ENCODE results near the gene FMN1.

FMN1 gene

DNA sequence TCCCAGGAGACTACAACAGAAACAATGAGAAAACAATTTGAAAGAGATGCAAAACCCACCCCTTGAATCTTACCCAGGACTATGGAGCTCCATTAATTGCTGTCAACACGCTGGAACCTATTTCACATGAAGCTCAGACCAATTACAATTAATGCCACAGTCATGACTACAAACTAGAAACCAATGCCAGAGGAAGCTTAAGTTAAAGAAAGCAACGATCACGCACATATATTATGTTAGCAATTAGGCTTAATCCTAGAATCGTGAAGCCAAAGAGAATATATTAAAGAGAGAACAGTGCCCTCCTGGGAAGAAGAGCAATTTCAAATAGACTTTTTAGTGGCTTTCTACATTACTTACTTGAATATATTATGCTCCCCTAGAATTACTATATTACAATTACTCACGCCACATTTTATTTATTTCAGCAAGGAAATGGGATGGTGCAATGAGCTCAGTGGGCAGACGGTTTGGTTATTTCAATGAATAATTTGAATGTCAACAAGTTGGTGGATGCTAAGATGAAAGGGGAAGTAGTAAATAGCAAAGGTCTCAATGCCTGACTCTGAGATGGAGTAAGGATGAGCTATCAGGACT, 351.2 kb downstream of the FMN1 start:
- no peak for DNase-seq (ENCODE audit: low read depth in 1 of 2, low spot score in 1 of 2)
- TF ChIP-seq JUND (IDR thresholded peaks at IDR 0.05; ENCODE audit: low read depth) = no peak
- in situ Hi-C loops (cut with HindIII; ENCODE audit: low pct_unique_long_range_greater_than_20kb, low sequenced_read_pairs) = no loop called here

DNA sequence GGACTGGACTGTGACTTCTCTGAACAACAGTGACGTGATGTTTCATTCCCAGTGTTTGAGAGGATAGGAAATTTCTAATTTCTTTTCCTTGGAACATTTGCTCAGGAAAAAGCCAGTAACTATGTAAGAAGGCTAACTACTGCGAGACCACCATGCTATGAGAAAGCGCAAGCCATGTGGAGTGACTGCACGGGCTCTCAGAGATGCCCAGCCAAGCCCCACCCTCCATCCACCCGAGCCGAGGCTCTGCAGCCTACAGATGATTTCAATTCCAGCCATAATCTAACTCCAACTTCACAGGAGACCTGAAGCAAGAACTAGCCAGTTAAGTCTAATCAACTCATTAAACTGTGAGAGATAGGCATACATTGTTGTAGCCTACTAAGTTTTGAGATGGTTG, 352.4 kb downstream of the FMN1 start:
- in situ Hi-C loops (cut with HindIII; ENCODE audit: low pct_unique_long_range_greater_than_20kb, low sequenced_read_pairs) = no loop called here

GRCh38 chr15:32840507-32841245, 353.8 kb downstream of the FMN1 start:
- no peak for TF ChIP-seq JUND (IDR thresholded peaks at IDR 0.05; ENCODE audit: low read depth)
- in situ Hi-C loops (cut with HindIII; ENCODE audit: low pct_unique_long_range_greater_than_20kb, low sequenced_read_pairs) = no loop called here
- peak in 1 of 2 experiments; percentile 42 for DNase-seq (ENCODE audit: low read depth in 1 of 2, low spot score in 1 of 2)

More for the DNA sequence above, 352.4 kb downstream of the FMN1 start:
- no peak for TF ChIP-seq JUND (IDR thresholded peaks at IDR 0.05; ENCODE audit: low read depth)
- no peak for DNase-seq (ENCODE audit: low read depth in 1 of 2, low spot score in 1 of 2)

DNA sequence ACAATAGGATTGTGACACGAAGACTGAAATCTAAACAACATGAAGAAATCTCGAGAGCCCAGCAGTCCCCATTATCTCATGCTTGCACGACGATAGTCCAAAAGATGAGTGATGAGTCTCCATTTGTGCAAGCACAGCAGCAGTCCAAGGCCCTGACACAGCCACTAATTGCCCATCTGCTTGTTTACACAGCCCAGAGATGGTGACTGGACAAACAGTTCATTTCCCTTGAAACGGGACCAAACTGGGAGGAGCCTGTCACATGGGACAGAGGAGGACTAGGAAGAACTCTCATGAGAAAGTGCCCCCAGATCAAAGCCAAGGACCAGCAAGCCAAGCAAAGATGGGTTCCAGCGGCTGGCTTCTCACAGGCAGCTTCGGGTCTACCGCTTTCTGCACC, 355.7 kb downstream of the FMN1 start:
- TF ChIP-seq JUND (IDR thresholded peaks at IDR 0.05; ENCODE audit: low read depth) = no peak
- in situ Hi-C loops (cut with HindIII; ENCODE audit: low pct_unique_long_range_greater_than_20kb, low sequenced_read_pairs) = no loop called here
- peak in 1 of 2 experiments; percentile 71 for DNase-seq (ENCODE audit: low read depth in 1 of 2, low spot score in 1 of 2)

DNA sequence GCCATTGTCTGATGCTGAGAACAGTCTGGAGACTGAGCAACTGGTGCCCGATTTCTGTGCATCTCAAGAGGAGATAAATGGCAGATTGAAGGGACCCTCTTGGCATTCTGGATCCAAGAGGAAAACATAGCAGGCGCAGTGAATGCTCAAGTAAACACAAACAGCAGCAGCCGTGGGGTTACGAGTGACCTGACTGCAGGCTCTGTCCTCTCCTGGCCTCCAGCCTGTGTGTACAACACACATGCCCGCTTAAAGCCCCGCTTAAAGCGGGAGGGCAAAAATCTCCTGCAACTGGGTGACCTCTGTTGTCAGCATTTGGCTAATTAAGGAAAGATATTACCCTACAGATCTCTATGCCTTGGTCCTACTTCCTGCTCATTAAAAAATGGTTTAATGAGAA, 356.2 kb downstream of the FMN1 start:
- in situ Hi-C loops (cut with HindIII; ENCODE audit: low pct_unique_long_range_greater_than_20kb, low sequenced_read_pairs) = no loop called here
- no peak for DNase-seq (ENCODE audit: low read depth in 1 of 2, low spot score in 1 of 2)
- no peak for TF ChIP-seq JUND (IDR thresholded peaks at IDR 0.05; ENCODE audit: low read depth)

GRCh38 chr15:32837935-32838334, 356.6 kb downstream of the FMN1 start:
- in situ Hi-C loops (cut with HindIII; ENCODE audit: low pct_unique_long_range_greater_than_20kb, low sequenced_read_pairs) = no loop called here
- TF ChIP-seq JUND (IDR thresholded peaks at IDR 0.05; ENCODE audit: low read depth) = no peak
- no peak for DNase-seq (ENCODE audit: low read depth in 1 of 2, low spot score in 1 of 2)

DNA sequence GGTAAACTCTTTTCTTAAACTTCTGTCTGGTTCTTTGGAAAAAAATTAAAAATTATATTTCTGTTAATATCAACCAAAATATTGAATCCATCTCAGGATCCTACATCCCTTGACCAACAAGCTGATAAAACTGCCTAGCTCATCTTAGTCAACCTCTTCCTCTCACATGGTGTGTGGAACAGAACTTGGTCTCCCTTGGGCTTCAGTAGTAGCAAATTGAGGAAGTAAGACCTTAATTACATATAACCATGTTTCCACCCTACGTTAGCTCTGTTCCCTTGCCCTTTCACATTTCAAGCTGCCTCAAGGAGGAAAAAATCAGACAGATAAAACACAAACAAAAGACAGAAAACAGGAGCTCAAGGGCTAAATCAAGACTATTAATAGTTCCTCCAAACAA, 360.4 kb downstream of the FMN1 start:
- TF ChIP-seq JUND (IDR thresholded peaks at IDR 0.05; ENCODE audit: low read depth) = no peak
- no peak for DNase-seq (ENCODE audit: low read depth in 1 of 2, low spot score in 1 of 2)
- in situ Hi-C loops (cut with HindIII; ENCODE audit: low pct_unique_long_range_greater_than_20kb, low sequenced_read_pairs) = no loop called here

- in situ Hi-C loops (cut with HindIII; ENCODE audit: low pct_unique_long_range_greater_than_20kb, low sequenced_read_pairs) = no loop called here
- DNase-seq (ENCODE audit: low read depth in 1 of 2, low spot score in 1 of 2) = no peak
Measured at GRCh38 chr15:32833379-32833821, 361.1 kb downstream of the FMN1 start.

DNA sequence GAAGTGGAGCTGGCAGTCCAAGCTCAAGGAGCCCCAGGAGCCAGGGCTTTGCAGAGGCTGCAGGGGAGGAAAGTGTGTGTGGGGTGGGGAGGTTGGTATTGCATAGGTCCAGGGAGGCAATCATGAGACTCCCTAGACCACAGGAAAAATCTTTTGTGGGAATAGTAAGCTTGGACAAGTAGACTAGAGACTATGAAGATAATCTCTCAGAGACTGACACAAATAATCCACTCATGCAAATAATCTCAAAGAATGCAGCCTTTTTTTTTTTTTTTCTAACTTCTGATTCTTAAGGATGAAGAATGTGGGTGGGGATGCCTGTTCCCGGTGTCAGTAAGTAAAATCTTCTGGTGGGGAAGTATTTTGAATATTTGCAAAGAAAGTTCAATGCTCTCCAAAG, 363.0 kb downstream of the FMN1 start:
- in situ Hi-C loops (cut with HindIII; ENCODE audit: low pct_unique_long_range_greater_than_20kb, low sequenced_read_pairs) = no loop called here
- no peak for DNase-seq (ENCODE audit: low read depth in 1 of 2, low spot score in 1 of 2)
- no peak for TF ChIP-seq JUND (IDR thresholded peaks at IDR 0.05; ENCODE audit: low read depth)

More at GRCh38 chr15:32833379-32833821, 361.1 kb downstream of the FMN1 start:
- no peak for TF ChIP-seq JUND (IDR thresholded peaks at IDR 0.05; ENCODE audit: low read depth)

GRCh38 chr15:32830241-32830640, 364.3 kb downstream of the FMN1 start:
- DNase-seq (ENCODE audit: low read depth in 1 of 2, low spot score in 1 of 2) = no peak
- no peak for TF ChIP-seq JUND (IDR thresholded peaks at IDR 0.05; ENCODE audit: low read depth)
- in situ Hi-C loops (cut with HindIII; ENCODE audit: low pct_unique_long_range_greater_than_20kb, low sequenced_read_pairs) = no loop called here

- TF ChIP-seq JUND (IDR thresholded peaks at IDR 0.05; ENCODE audit: low read depth) = no peak
- in situ Hi-C loops (cut with HindIII; ENCODE audit: low pct_unique_long_range_greater_than_20kb, low sequenced_read_pairs) = no loop called here
- no peak for DNase-seq (ENCODE audit: low read depth in 1 of 2, low spot score in 1 of 2)
Measured at GRCh38 chr15:32829436-32829835, 365.1 kb downstream of the FMN1 start.

GRCh38 chr15:32828507-32829186, 365.9 kb downstream of the FMN1 start:
- in situ Hi-C loops (cut with HindIII; ENCODE audit: low pct_unique_long_range_greater_than_20kb, low sequenced_read_pairs) = no loop called here
- TF ChIP-seq JUND (IDR thresholded peaks at IDR 0.05; ENCODE audit: low read depth) = no peak

DNA sequence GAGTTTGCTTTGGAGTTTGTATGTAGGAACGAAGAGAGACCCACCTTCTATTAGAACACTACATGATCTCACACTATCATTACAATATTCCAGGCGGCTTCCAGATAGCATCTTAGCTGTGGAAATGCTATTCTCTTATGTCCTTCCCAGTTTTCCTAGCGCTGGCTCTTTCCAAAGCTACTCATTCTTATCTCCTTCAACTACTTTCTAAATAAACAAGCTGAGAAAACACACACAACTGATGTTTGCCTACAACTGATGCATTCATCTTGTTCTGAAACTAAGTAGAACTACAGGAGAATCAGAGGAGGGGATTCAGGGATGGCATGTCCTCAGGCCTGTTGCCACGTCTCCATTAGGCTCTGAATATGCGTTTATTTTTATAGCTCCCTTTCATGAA, 367.8 kb downstream of the FMN1 start:
- no peak for DNase-seq (ENCODE audit: low read depth in 1 of 2, low spot score in 1 of 2)
- in situ Hi-C loops (cut with HindIII; ENCODE audit: low pct_unique_long_range_greater_than_20kb, low sequenced_read_pairs) = no loop called here
- TF ChIP-seq JUND (IDR thresholded peaks at IDR 0.05; ENCODE audit: low read depth) = no peak

More at GRCh38 chr15:32828507-32829186, 365.9 kb downstream of the FMN1 start:
- no peak for DNase-seq (ENCODE audit: low read depth in 1 of 2, low spot score in 1 of 2)

Measured in T47D (cell line).